ENCODE measurements around the gene APLN.

GRCh38 chrX:129652565-129653169 is 2.1 kb downstream of the APLN start:
- no peak for TF ChIP-seq ZNF18 (tag by site-specific recombination; IDR thresholded peaks at IDR 0.05)
- no peak for TF ChIP-seq CTCF (tag by site-specific recombination; IDR thresholded peaks at IDR 0.05)
- no peak for TF ChIP-seq ZNF184 (tag by site-specific recombination; IDR thresholded peaks at IDR 0.05)
- TF ChIP-seq ZBTB7A (tag by site-specific recombination; IDR thresholded peaks at IDR 0.05; ENCODE audit: low read depth), result no peak
